ENCODE data around the gene CLEC18A.

DNA sequence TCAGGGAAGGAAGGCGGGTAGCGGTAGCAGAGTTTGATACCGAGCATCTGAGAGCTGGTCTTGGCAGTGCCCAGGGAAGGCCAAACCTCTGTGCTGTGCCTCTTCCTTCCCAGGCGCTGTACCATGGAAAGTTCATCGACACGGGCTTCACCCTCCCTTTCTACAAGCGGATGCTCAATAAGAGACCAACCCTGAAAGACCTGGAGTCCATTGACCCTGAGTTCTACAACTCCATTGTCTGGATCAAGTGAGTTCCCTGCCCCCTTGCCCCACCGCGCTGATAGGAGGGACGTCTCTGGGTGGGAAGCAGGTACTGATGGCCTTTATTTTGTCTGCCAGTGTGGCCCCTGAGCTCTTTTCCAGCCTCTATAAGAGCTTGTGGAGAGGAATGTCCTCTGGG lies 15.4 kb upstream of the CLEC18A start:
- TF ChIP-seq, protein P1, sequence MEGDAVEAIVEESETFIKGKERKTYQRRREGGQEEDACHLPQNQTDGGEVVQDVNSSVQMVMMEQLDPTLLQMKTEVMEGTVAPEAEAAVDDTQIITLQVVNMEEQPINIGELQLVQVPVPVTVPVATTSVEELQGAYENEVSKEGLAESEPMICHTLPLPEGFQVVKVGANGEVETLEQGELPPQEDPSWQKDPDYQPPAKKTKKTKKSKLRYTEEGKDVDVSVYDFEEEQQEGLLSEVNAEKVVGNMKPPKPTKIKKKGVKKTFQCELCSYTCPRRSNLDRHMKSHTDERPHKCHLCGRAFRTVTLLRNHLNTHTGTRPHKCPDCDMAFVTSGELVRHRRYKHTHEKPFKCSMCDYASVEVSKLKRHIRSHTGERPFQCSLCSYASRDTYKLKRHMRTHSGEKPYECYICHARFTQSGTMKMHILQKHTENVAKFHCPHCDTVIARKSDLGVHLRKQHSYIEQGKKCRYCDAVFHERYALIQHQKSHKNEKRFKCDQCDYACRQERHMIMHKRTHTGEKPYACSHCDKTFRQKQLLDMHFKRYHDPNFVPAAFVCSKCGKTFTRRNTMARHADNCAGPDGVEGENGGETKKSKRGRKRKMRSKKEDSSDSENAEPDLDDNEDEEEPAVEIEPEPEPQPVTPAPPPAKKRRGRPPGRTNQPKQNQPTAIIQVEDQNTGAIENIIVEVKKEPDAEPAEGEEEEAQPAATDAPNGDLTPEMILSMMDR (IDR thresholded peaks at IDR 0.05; ENCODE audit: low read depth, low read length, poor library complexity, severe bottlenecking): no peak
- TF ChIP-seq EZH2phosphoT487 (IDR thresholded peaks at IDR 0.05; ENCODE audit: borderline replicate concordance, low read length): no peak

Measured in DOHH2 (cell line).